GM18861 (cell line): Measurements from ENCODE around the gene MPRIP.
A peak's percentile ranks its signal among the peaks of the same experiment; 100 is the strongest.

Experiments
- ATAC-seq: cut with Tn5 transposase; IDR thresholded peaks from one replicate; pipeline ENCODE4 v1.9.1; 2021; ENCODE audit not compliant: unreplicated experiment

MPRIP gene

DNA sequence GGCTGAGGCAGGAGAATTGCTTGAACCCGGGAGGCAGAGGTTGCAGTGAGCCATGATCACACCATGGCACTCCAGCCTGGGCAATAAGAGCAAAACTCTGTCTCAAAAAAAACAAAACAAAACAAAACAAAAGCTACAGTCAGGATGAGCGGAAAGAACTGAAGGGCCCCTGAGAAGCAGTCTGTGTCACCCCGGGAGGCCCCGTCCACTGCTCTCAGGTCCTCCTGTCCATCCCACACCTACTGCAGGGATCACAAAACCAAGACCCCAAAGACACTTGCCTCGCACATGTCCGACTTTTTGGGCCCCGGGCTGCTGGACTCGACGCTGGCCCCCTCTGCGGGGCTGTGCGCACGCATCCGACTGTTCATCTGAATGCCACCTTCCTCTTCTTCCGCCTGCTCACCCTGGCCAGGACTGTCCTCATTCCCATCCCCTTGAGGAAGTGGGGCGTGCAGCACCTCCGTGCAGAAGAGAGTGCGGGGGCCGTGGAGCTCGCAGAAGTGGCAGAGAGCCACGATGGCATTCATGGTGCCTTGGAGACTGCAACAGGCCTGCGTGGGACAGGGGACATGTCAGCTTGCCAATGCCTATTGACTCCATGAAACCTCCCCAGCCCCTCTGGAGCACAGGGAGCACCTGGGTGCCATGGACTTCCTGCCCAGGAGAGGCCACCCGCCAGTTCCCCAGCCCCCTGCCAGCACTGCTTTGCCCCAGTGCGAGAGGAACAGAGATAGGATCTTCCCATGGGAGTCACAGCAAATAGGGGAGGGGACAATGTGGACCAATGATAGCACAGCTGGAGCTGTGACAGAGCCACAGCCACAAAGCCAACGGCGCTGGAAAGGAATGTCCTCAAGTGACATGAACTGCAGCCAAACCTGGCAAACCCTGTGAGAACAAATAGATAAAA is 185.6 kb downstream of the MPRIP start:
- ATAC-seq = no peak

DNA sequence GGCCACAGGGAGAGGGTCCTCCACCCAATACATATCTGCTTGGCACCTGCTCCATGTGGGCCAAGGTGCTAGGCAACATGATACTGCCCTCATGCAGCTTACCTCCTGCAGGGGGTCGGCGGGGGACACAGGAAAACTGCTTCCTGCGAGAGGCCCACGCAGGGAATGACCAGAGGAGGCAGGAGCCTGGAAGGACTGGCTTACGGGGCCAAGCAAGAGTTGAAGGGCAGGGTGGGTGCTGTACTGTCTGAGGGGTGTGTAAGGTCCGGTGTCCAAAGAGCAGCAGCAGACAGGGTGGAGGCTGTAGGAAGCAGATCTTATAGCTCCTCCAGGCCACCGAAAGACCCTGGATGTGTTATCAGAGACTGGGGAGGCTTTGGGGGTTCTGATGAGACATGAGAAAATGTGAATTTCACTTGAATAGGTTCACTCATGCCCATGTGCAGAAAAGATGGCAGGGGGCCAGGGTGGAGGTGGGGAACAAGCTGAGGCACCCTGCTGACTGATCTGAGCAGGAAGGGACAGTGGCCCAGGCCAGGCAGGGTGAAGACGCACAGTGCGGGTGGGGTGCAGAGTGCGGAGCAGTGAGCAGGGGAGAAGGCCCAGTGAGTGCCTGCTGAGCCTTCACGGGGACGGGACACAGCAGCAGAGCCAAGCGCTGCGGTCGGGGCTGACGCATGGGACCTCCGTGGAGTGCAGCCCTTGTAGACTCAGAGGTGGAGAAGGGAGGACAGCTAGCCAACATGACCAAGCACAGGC is 186.4 kb downstream of the MPRIP start:
- no peak for ATAC-seq

DNA sequence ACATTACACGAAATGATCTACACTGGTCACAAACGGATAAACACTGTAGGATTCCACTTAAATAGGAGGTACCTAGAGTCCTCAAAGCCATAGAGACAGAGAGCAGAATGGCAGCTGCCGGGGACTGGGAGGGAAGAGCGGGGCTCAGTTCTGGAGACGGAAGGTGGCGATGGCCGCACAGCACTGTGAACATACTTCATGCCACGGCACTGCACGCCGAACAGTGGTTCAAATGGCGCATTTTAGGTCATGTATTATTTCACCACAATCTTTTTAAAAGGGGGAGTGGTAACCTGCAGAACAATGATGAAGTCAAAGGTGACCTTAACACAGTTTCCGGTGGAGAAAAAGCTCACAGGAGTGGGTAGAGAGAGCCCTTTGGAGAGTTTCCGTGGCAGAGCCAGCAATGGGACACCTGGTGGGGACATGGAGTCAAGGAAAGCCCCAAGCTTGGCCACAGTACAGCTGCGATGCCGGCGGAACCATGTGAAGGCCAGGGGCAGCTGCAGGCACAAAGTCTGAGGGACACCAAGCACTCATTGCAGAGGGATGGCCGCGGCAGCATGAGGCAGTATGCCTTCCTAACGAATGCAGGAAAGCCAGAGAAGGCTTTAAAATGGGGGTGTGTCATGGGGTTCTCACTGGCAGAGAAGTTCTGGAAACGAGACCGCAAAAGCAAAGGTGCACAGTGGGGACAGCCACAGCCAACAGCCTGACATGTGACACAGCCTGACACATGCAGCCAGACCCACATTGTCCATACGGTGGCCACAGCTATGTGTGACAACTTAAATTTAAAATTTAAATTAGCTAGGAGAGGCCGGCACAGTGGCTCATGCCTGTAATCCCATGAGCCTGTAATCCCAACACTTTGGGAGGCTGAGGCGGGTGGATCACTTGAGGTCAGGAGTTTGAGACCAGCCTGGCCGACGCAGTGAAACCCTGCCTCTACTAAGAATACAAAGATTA is 187.4 kb downstream of the MPRIP start:
- ATAC-seq = no peak

GRCh38 chr17:17231621-17232302 is 189.5 kb downstream of the MPRIP start:
- no peak for ATAC-seq

- no peak for ATAC-seq
Observed at GRCh38 chr17:17232303-17232621, 190.0 kb downstream of the MPRIP start.

- ATAC-seq = no peak
Observed at GRCh38 chr17:17235212-17236174, 193.2 kb downstream of the MPRIP start.

DNA sequence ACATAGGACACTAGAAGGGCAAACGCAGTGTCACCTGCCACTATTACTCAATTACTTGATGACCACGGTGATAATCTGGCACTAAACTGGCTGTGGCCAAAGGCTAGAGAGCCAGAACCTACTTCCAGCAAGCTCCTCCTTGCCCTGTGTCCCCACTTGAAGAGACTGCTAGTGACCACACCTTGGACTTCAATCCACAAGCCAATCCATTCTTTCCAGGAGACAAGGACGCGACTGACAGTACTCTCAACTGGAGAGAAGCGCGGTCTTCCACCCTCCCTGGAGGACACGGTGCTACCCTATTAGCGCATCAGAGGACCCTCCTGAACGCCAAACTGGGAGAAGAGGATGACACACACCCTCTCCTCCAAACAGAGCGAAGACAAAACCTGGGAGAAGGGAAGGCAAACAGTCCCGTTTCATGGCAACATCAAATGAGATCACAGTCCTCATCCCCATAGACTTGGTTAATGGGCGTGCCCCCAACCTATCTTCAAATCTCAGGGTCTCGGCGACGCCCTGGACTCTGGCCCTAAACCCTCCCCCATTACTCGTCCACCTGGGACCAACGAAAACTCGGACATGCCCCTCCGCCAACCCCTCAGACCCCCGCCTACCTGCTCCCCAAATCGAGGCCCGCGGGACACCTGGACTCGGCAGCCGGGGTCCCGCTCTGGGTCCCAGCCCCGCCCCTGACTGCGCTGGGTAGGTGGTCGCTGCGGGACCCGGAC is 194.2 kb downstream of the MPRIP start:
- ATAC-seq = no peak

- ATAC-seq = peak; percentile 53
Observed at GRCh38 chr17:17237026-17237799, 195.0 kb downstream of the MPRIP start, which contains the start of gene FLCN. FLCN (minus strand) TSS chr17:17237168; CDS start chr17:17228137, 9,031 bp downstream.

DNA sequence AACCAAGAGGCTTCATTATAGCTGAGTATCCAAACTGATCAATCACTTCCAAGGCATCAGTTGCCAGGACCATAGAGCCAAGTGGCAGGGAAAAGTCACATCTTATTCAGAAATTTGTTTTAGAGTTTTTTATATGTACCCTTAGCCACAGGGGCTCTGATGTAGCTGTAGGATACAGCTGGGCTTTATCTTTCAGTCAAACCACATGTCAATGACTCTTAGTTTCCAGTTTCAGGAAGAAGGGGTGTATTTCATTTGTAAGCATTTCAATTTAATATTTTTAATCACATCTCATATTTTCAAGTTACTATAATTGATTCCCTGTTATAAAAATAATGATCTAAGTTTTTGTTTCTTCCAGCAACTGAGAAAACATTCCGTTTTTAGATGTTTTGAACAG is 197.6 kb downstream of the MPRIP start:
- no peak for ATAC-seq

DNA sequence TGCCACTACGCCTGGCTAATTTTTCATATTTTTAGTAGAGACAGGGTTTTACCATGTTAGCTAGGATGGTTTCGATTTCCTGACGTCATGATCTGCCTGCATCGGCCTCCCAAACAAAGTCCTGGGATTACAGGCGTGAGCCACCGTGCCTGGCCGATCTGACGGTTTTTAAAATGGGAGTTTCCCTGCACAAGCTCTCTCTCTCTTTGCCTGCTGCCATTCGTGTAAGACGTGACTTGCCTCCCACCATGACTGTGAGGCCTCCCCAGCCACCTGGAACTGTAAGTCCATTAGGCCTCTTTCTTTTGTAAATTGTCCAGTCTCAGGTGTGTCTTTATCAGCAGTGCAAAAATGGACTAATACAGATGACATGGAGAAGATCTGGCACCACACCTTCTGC is 199.4 kb downstream of the MPRIP start:
- ATAC-seq = no peak

GRCh38 chr17:17242246-17242645 is 200.0 kb downstream of the MPRIP start:
- no peak for ATAC-seq
